Breast epithelium (tissue), 4 donors: ENCODE data around the gene YTHDF2. TPM values are rescaled to one million over a fixed set of nuclear protein-coding genes. Genes with fewer than 3 reads are reported as not detected.
A peak's percentile ranks its signal among the peaks of the same experiment; 100 is the strongest.
"Not testable (repeated sequence)": the region's sequence is repeated elsewhere in the genome, so short reads cannot be mapped to it uniquely, and the experiment has no call there.

Source experiments
- DNase-seq, 2 donors: peaks; one replicate each; pipeline ENCODE4 v3.0.0-alpha.2; 2019; ENCODE audit warnings: low spot score in 2 of 2
- H3K27ac ChIP-seq, 2 donors: fragments of 200-600 bp; sonication (generic) in 1 of 2; one replicate each; pipeline ENCODE4 v1.5.1; 2016 to 2019; ENCODE audit warnings: mild to moderate bottlenecking in 1 of 2
- H3K27me3 ChIP-seq, 2 donors: fragments of 200-600 bp; sonication (generic) in 1 of 2; one replicate each; pipeline versions ENCODE4 v1.5.1 to v1.6.0; 2017 to 2019; ENCODE audit warnings: control low read depth in 1 of 2, mild to moderate bottlenecking in 1 of 2
- H3K36me3 ChIP-seq: fragments of 200-600 bp; one replicate; pipeline ENCODE4 v1.5.1; 2019
- H3K4me1 ChIP-seq, 2 donors: fragments of 200-600 bp; sonication (generic); one replicate each; pipeline ENCODE4 v1.5.1; 2016 to 2019; ENCODE audit warnings: control low read depth in 1 of 2
- H3K4me3 ChIP-seq, 3 donors: fragments of 200-600 bp; sonication (generic); 1 replicate in 2 of 3; 2 replicates in 1 of 3; pipeline ENCODE4 v1.5.1; 2016 to 2019; ENCODE audit warnings: mild to moderate bottlenecking in 3 of 3, moderate library complexity in 2 of 3
- H3K9me3 ChIP-seq, 2 donors: fragments of 200-600 bp; sonication (generic) in 1 of 2; one replicate each; pipeline ENCODE4 v1.5.1; 2016 to 2019; ENCODE audit warnings: control low read depth in 1 of 2
- POLR2A ChIP-seq: fragments of 450-650 bp; IDR thresholded peaks from one replicate; pipeline ENCODE4 v1.6.1; 2016; ENCODE audit warnings: antibody characterized with exemption, mild to moderate bottlenecking, moderate library complexity
- POLR2AphosphoS5 ChIP-seq, 3 donors: sonication (generic); formaldehyde crosslinking; IDR thresholded peaks; one replicate each; pipeline ENCODE4 v1.6.1; 2017; ENCODE audit warnings: antibody characterized with exemption in 3 of 3
- intact Hi-C: fragments of 100-400 bp; cut with DNase I; formaldehyde crosslinking; loops from one replicate; pipeline ENCODE4 v1.15.1; 2023; ENCODE audit warnings: low total_unique reads
- total RNA-seq, 3 donors: library from RNA; depleted of rRNA; stranded (reverse); fragments of >200 nt; gene quantifications; one replicate each; pipeline ENCODE4 v1.1.0, GENCODE V29; 2016
- TF ChIP-seq, protein P1 (sequence below), 3 donors: fragments of 450-650 bp; IDR thresholded peaks; one replicate each; pipeline ENCODE4 v1.5.1; 2016 to 2017; ENCODE audit warnings: antibody characterized with exemption in 3 of 3, mild to moderate bottlenecking in 3 of 3, moderate library complexity in 3 of 3

The YTHDF2 gene
- 10 to 100 TPM; 43.5 to 74.1 (median 66.5) TPM for total RNA-seq

DNA sequence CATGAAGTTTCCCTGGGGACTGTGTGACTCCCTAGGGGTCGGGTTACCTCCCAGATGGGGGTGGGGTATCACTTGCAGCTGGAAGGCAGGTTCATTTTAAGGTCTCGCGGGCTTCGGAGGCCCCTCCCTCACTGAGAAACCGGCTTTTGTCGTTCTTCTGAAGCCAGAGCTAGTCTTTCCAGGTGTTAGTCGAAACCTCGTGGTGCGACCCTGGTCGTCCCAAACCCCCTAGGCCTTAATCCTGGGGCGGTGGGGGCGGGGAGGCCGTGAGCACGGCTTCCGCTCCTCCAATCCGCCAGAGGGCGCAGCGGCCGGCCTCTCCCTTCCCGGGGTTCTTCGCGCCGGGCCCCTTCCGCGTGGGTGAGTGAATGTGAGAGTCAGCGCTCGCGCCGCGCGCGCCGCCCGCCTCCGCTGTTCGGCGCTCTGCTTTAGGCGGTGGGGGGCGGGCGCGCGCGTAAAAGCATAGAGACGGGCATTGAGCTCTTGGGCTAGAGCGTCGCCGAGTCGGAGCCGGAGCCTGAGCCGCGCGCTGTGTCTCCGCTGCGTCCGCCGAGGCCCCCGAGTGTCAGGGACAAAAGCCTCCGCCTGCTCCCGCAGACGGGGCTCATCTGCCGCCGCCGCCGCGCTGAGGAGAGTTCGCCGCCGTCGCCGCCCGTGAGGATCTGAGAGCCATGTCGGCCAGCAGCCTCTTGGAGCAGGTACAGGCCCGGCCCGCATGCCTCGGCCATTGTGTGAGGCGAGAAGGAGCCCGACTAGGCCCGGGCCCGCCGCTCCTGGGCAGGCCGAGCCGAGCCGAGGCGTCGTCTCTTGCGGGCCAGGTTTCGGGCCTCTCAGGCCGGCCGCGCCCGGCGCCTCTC lies at the start of gene YTHDF2:
Gene YTHDF2, plus strand, starts transcription at position 491 of the 857 bp plus-strand sequence. Its CDS starts 181 bp downstream, at position 672.
- DNase-seq, result peak; percentile 95 to 96
- Histone ChIP-seq H3K9me3 (no peaks in the 10 kb centered on the region), H3K4me3 (peak within 1 kb of the TSS; percentile 82 to 98 (median 93)), H3K27ac (peak within 1 kb of the TSS; percentile 94 to 97), H3K4me1 (peaks cover 0 to 14% of the 10 kb centered on the region in 2 donors), H3K36me3 (no peaks in the 10 kb centered on the region), H3K27me3 (no peaks in the 10 kb centered on the region)
- intact Hi-C loops, result no loop called here
- peak; percentile 75 to 91 (median 78) for TF ChIP-seq POLR2AphosphoS5 (IDR thresholded peaks at IDR 0.05)
- peak; percentile 77 for TF ChIP-seq POLR2A
- TF ChIP-seq, protein P1, sequence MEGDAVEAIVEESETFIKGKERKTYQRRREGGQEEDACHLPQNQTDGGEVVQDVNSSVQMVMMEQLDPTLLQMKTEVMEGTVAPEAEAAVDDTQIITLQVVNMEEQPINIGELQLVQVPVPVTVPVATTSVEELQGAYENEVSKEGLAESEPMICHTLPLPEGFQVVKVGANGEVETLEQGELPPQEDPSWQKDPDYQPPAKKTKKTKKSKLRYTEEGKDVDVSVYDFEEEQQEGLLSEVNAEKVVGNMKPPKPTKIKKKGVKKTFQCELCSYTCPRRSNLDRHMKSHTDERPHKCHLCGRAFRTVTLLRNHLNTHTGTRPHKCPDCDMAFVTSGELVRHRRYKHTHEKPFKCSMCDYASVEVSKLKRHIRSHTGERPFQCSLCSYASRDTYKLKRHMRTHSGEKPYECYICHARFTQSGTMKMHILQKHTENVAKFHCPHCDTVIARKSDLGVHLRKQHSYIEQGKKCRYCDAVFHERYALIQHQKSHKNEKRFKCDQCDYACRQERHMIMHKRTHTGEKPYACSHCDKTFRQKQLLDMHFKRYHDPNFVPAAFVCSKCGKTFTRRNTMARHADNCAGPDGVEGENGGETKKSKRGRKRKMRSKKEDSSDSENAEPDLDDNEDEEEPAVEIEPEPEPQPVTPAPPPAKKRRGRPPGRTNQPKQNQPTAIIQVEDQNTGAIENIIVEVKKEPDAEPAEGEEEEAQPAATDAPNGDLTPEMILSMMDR (IDR thresholded peaks at IDR 0.05), result peak; percentile 69 to 95 (median 93)

DNA sequence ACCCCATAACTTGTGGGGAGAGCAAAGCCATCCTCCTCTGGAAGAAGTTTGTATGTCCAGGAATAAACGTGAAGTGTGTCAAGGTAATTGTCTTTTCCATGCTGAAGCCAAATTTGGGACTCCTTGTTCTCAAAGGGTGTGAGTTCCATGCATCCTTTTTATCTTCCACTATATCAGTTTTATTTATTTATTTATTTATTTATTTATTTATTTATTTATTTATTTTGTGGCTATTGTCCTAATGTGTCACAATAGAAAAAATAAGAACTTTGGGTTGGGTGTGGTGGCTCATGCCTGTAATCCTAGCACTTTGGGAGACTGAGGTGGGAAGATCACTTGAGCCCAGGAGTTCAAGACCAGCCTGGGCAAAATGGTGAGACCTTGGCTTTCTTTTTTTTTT lies 45.1 kb upstream of the YTHDF2 start:
- H3K4me1 ChIP-seq, H3K9me3 ChIP-seq, H3K4me3 ChIP-seq, DNase-seq, H3K27me3 ChIP-seq, H3K27ac ChIP-seq, intact Hi-C loops, H3K36me3 ChIP-seq: not testable (repeated sequence)

DNA sequence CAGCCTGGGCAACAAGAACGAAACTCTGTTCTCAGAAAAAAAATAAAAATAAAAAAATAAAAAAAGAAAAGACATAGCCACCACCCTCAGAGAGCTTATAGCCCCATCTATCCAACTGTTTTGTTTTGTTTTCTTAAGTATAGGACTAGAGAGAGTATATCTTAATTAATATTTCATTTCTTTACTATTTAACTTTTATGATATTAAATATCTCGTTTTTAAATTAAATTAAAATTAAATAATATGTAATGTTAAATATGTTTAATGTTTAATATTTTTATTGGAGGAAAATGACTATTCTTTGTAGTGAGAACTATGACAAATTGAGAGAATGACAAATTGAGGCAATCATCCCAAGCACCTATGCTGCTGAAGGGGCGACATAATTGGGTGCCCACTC lies 33.1 kb upstream of the YTHDF2 start:
- Histone ChIP-seq H3K36me3 (peaks cover 7% of the 10 kb centered on the region), H3K9me3 (no peaks in the 10 kb centered on the region), H3K4me1 (no peaks in the 10 kb centered on the region), H3K27ac (no peak overlapping the region), H3K4me3 (no peak overlapping the region), H3K27me3 (no peaks in the 10 kb centered on the region)
- no peak for DNase-seq
- TF ChIP-seq POLR2AphosphoS5 (IDR thresholded peaks at IDR 0.05) (no peak), POLR2A (no peak)
- TF ChIP-seq, protein P1 (IDR thresholded peaks at IDR 0.05), result no peak
- intact Hi-C loops, result no loop called here

DNA sequence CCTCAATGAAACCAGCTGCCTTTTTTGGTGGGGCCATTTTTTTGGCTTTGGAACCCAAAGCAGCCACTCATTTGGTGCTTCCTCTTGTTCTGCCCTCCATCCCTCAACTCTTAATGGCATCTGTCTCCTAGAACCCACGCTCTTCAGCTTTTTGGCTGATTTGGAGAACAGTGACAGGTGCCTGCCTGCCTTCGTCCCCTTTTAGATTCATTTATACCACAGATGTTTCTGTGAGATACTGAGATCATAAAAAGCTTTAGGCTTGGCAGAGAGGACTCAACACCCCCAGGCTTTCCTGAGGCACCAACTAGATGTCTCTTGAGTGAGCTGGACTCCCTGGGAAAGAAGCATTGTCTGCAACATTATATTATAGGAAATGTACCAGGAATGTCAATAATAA lies 20.4 kb upstream of the YTHDF2 start:
- Histone ChIP-seq H3K9me3 (no peaks in the 10 kb centered on the region), H3K36me3 (no peaks in the 10 kb centered on the region), H3K27ac (no peak overlapping the region), H3K4me1 (no peaks in the 10 kb centered on the region), H3K4me3 (no peak overlapping the region), H3K27me3 (no peaks in the 10 kb centered on the region)
- TF ChIP-seq POLR2AphosphoS5 (IDR thresholded peaks at IDR 0.05) (no peak), POLR2A (no peak)
- TF ChIP-seq, protein P1 (IDR thresholded peaks at IDR 0.05), result no peak
- DNase-seq, result no peak
- intact Hi-C loops, result no loop called here

DNA sequence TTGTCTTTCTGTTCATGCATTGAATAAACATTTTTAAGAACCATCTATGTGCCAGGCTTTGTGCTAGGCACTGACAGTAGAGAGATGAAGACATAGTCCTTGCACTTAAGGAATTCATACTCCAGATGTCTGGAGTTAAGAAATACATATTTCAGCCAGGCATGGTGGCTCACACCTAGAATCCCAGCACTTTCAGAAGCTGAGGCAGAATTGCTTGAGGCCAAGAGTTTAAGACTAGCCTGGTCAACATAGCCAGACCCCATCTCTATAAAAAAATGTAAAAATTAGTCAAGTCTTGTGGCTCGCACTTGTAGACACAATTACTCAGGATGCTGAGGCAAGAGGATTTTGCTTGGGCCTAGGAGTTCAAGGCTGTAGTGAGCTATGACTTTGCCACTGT lies 18.6 kb upstream of the YTHDF2 start:
- no peaks in the 10 kb centered on the region for H3K9me3 ChIP-seq
- no peak for DNase-seq
- no peaks in the 10 kb centered on the region for H3K4me1 ChIP-seq
- no peaks in the 10 kb centered on the region for H3K36me3 ChIP-seq
- no peak overlapping the region for H3K4me3 ChIP-seq
- H3K27me3 ChIP-seq, result no peaks in the 10 kb centered on the region
- TF ChIP-seq POLR2AphosphoS5 (IDR thresholded peaks at IDR 0.05) (no peak), POLR2A (no peak)
- intact Hi-C loops, result no loop called here
- no peak overlapping the region for H3K27ac ChIP-seq

DNA sequence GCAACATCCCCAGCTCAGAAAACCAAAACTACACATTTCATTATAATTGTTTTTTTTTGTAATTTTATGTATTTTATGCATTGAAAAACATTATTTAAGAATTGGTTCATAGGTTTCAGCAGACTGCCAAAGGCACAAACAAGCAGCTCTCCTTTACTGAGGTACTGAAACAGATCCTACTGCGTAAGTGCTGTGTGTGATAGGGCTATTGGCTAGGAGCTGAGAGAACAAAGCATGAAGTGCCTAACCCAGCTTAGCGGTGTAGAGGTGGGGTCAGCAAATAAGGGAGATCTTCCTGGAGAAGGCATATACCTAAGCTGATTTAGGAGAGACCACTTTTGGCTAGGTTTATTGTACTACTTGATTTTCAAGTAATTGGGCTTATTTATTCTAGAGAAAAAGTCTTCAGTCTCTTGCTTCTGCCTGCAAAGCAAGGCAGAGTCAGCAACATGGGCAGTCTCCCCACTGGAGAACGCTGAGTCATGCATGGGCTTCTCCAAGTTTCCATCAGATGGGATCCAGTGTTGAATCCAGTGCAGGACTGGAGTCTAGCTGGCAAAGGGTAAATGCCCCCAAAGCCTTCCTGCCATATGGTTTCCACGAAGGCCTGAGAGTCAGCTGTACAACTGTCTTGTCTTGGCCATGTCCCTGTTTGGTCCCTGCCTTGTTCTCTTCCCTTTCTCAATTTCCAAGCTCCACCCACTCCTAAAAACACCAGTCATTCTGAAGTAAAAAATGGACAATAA lies 18.0 kb upstream of the YTHDF2 start:
- no peak overlapping the region for H3K4me3 ChIP-seq
- no peaks in the 10 kb centered on the region for H3K27me3 ChIP-seq
- no peaks in the 10 kb centered on the region for H3K9me3 ChIP-seq
- intact Hi-C loops, result no loop called here
- H3K27ac ChIP-seq, result no peak overlapping the region
- H3K4me1 ChIP-seq, result no peaks in the 10 kb centered on the region
- TF ChIP-seq, protein P1 (IDR thresholded peaks at IDR 0.05), result no peak
- TF ChIP-seq POLR2AphosphoS5 (IDR thresholded peaks at IDR 0.05) (no peak), POLR2A (no peak)
- no peak for DNase-seq
- H3K36me3 ChIP-seq, result no peaks in the 10 kb centered on the region
